Heart left ventricle (tissue), 16 donors: ENCODE data around the gene ICA1. TPM values are rescaled to one million over a fixed set of nuclear protein-coding genes. Genes with fewer than 3 reads are reported as not detected.

Source experiments
- ATAC-seq, 4 donors: fragments of 200-7000 bp; cut with Tn5 transposase; one replicate each; pipeline ENCODE4 v1.9.1; 2020 to 2022; ENCODE audit warnings: moderate library complexity in 4 of 4, mild to moderate bottlenecking in 3 of 4, moderate number of reproducible peaks in 1 of 4
- DNase-seq, 5 donors: peaks; one replicate each; pipeline ENCODE4 v3.0.0-alpha.2; 2020
- H3K27ac ChIP-seq, 12 donors: fragments of 200-600 bp; sonication (generic) in 4 of 12; one replicate each; pipeline versions ENCODE4 v1.5.0 to v1.8.0; 2016 to 2022; ENCODE audit warnings: mild to moderate bottlenecking in 2 of 12
- H3K27me3 ChIP-seq, 9 donors: fragments of 200-600 bp; sonication (generic) in 2 of 9; one replicate each; pipeline versions ENCODE4 v1.5.1 to v1.8.0; 2016 to 2022; ENCODE audit warnings: mild to moderate bottlenecking in 3 of 9
- H3K36me3 ChIP-seq, 9 donors: fragments of 200-600 bp; sonication (generic) in 2 of 9; one replicate each; pipeline versions ENCODE4 v1.5.0 to v1.8.0; 2018 to 2022; ENCODE audit warnings: mild to moderate bottlenecking in 2 of 9
- H3K4me1 ChIP-seq, 12 donors: fragments of 200-600 bp; sonication (generic) in 4 of 12; one replicate each; pipeline versions ENCODE4 v1.5.0 to v1.8.0; 2016 to 2022; ENCODE audit warnings: mild to moderate bottlenecking in 3 of 12
- H3K4me3 ChIP-seq, 12 donors: fragments of 200-600 bp; sonication (generic) in 4 of 12; one replicate each; pipeline versions ENCODE4 v1.5.0 to v1.8.0; 2017 to 2022; ENCODE audit warnings: mild to moderate bottlenecking in 9 of 12, moderate library complexity in 4 of 12
- H3K9me3 ChIP-seq, 12 donors: fragments of 200-600 bp; sonication (generic) in 4 of 12; one replicate each; pipeline versions ENCODE4 v1.5.0 to v1.8.0; 2016 to 2022; ENCODE audit warnings: mild to moderate bottlenecking in 1 of 12
- CTCF ChIP-seq, 12 donors: fragments of 200-600 bp; sonication (generic) in 4 of 12; IDR thresholded peaks; one replicate each; pipeline versions ENCODE4 v1.5.0 to v1.8.0; 2018 to 2022; ENCODE audit warnings: antibody characterized with exemption in 12 of 12, mild to moderate bottlenecking in 5 of 12
- POLR2A ChIP-seq, 2 donors: fragments of 450-650 bp; IDR thresholded peaks; one replicate each; pipeline ENCODE4 v1.6.1; 2017; ENCODE audit warnings: antibody characterized with exemption in 2 of 2, mild to moderate bottlenecking in 2 of 2, moderate library complexity in 2 of 2
- WGBS, 4 donors: extraction: QIAGEN DNeasy Blood & Tissue Kit in 2 of 4; methylation state at CpG; one replicate each; pipeline versions ENCODE4 v1.1.5 to v1.1.7; 2013 to 2018; 5-methylcytosine and 5-hydroxymethylcytosine counted together
- intact Hi-C, 10 donors: fragments of 100-400 bp; cut with DNase I; formaldehyde crosslinking; loops; one replicate each; pipeline versions ENCODE4 v1.11.1 to v1.14.2; 2022
- polyA plus RNA-seq, 2 donors: library from polyadenylated mRNA; stranded (reverse); fragments of 200-250 nt; gene quantifications; one replicate each; pipeline ENCODE4 v1.2.3, GENCODE V29; 2013
- total RNA-seq, 9 donors: library from RNA; depleted of rRNA in 2 of 9; stranded (reverse); fragments of >200 nt in 2 of 9; fragmentation: NEBNext Ultra II Directional in 3 of 9; extraction: Animal tissue kit (Norgen Biotek cat#: 25700) in 3 of 9; gene quantifications; one replicate each; pipeline versions ENCODE4 v1.1.0 to v1.2.4, GENCODE V29; 2016 to 2023
- donor health status: ischemic (EF 13 %, LVEDD 7.1; RV severe dilation, severe dysfunction).
- donor health status: healthy with polysubstance abuse.
- donor health status: DM: no; HTN: yes; CAD: no.
- donor health status: DM: no; HTN: no; CAD: no.
- donor health status: ischemic (EF 25% LVEDD 6.9; RV normal size, moderate dysfunction).
- donor health status: ischemic (EF 25% LVEDD 5.7; RV mildly dilated, moderate dysfunction).
- donor health status: healthy.
- donor health status: DM: yes; HTN: yes; CAD: no.
- donor health status: ischemic (EF 35%, LVEDD 5.7; RV mildly dilated, moderate dysfunction).
- donor health status: nonischemic (EF 11% LVEDD 7.7; RV severe dilation, severe dysfunction).
- donor health status: DM: yes; HTN: yes; CAD: no.
- donor health status: PGD.
- donor health status: ischemic (EF 29% LVEDD 5.4; RV normal size, mild dysfunction).
- donor health status: nonischemic (EF 23%, LVEDD 6.1; RV moderate dilation, normal function).

Gene ICA1
- total and polyA plus RNA-seq, 11 donors = 23.8 to 74.4 (median 54.4) TPM

- 91 to 93% (median 93%) methylated on average over 5 of the region's 5 CpGs for WGBS, 4 donors
- TF ChIP-seq CTCF (IDR thresholded peaks at IDR 0.05) (no peak), POLR2A (IDR thresholded peaks at IDR 0.05) (no peak)
- peaks cover 0 to 26% (median 6%) of the 10 kb centered on the region in 9 donors for H3K36me3 ChIP-seq
- no peak overlapping the region for H3K4me3 ChIP-seq
- no peak for ATAC-seq
- intact Hi-C loops = no loop called here
- H3K27ac ChIP-seq = no peak overlapping the region
- no peaks in the 10 kb centered on the region for H3K9me3 ChIP-seq
- DNase-seq = no peak
- H3K27me3 ChIP-seq = no peaks in the 10 kb centered on the region
- H3K4me1 ChIP-seq = no peaks in the 10 kb centered on the region
Observed at GRCh38 chr7:8084836-8085235, 177.1 kb downstream of the ICA1 start.

DNA sequence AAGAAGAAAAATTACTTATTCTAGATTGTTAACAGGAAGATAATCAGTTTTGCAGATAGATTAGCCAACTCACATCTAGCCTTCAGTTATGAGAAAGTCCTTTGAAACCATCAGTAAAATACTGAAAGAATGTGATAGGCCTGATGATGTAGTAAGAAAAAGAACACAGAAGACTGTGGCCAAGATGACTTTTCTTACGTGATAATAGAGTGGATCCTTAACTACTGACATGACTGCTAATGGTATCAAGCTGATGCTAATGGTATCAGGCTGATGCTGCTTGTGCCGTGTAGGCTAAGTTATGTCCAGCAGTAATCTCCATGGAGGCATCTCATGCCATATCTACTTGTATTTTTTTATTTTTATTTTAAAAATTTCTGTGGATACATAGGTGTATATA lies 179.2 kb downstream of the ICA1 start:
- Histone ChIP-seq H3K4me1 (no peaks in the 10 kb centered on the region), H3K27me3 (no peaks in the 10 kb centered on the region), H3K4me3 (no peak overlapping the region), H3K27ac (no peak overlapping the region), H3K9me3 (no peaks in the 10 kb centered on the region), H3K36me3 (peaks cover 0 to 24% (median 6%) of the 10 kb centered on the region in 9 donors)
- no peak for DNase-seq
- no peak for ATAC-seq
- TF ChIP-seq CTCF (IDR thresholded peaks at IDR 0.05) (no peak), POLR2A (IDR thresholded peaks at IDR 0.05) (no peak)
- intact Hi-C loops = no loop called here
- 96 to 99% (median 98%) methylated on average over 2 of the region's 2 CpGs for WGBS, 4 donors

DNA sequence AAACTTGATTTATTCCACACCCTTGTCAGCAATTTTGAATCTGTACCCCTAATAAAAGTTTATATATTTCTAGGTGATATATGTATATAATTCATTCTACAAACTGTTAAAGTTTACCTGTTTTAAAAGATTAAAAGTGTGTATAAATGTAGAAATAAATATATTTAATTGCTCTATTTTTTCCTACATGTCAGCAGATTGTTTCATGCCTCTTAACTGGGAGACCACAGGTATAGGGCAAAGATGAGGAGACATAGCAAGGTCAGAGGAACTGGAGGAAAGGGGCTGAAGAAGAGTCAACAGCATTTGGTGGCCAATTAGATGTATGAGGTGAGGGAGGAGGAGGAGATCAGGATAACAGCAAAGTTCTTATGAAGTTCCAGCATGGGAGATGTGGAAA lies 183.5 kb downstream of the ICA1 start:
- Histone ChIP-seq H3K4me3 (no peak overlapping the region), H3K27ac (no peak overlapping the region), H3K36me3 (no peaks in the 10 kb centered on the region), H3K9me3 (no peaks in the 10 kb centered on the region), H3K27me3 (no peaks in the 10 kb centered on the region), H3K4me1 (no peaks in the 10 kb centered on the region)
- intact Hi-C loops = no loop called here
- DNase-seq (no peak), ATAC-seq (no peak)
- TF ChIP-seq CTCF (IDR thresholded peaks at IDR 0.05) (no peak), POLR2A (IDR thresholded peaks at IDR 0.05) (no peak)

- WGBS, 4 donors = 94 to 97% (median 95%) methylated on average over 9 of the region's 9 CpGs
- Histone ChIP-seq H3K9me3 (no peaks in the 10 kb centered on the region), H3K36me3 (peaks cover 0 to 11% (median 0%) of the 10 kb centered on the region in 9 donors), H3K27ac (no peak overlapping the region), H3K27me3 (no peaks in the 10 kb centered on the region), H3K4me1 (peaks cover 0 to 14% (median 2%) of the 10 kb centered on the region in 12 donors), H3K4me3 (no peak overlapping the region)
- TF ChIP-seq POLR2A (IDR thresholded peaks at IDR 0.05) (no peak), CTCF (IDR thresholded peaks at IDR 0.05) (no peak)
- intact Hi-C loops = no loop called here
- ATAC-seq (no peak), DNase-seq (no peak)
Observed at GRCh38 chr7:8070451-8071180, 191.4 kb downstream of the ICA1 start.
